GM12878 (cell line): ENCODE results near the gene TCP11L2. TPM values are rescaled to one million over a fixed set of nuclear protein-coding genes. Genes with fewer than 3 reads are reported as not detected.

Source experiments
- BACH1 ChIP-seq: fragments of 450-650 bp; IDR thresholded peaks from 2 replicates; pipeline ENCODE4 v1.6.1; 2017; ENCODE audit warnings: mild to moderate bottlenecking, borderline replicate concordance
- BMI1 ChIP-seq: fragments of 450-650 bp; IDR thresholded peaks from 2 replicates; pipeline ENCODE4 v1.6.1; 2016; ENCODE audit warnings: mild to moderate bottlenecking, moderate library complexity, borderline replicate concordance
- CBX5 ChIP-seq: sonication (generic); IDR thresholded peaks from 2 replicates; pipeline ENCODE4 v1.6.1; 2016; ENCODE audit warnings: low read depth, moderate library complexity, mild to moderate bottlenecking, inconsistent platforms
- CHD4 ChIP-seq: fragments of 200-600 bp; sonication (generic); IDR thresholded peaks from 2 replicates; pipeline ENCODE4 v1.6.1; 2016; ENCODE audit warnings: mild to moderate bottlenecking
- FOXM1 ChIP-seq: IDR thresholded peaks from 2 replicates; pipeline ENCODE4 v1.6.1; 2012; ENCODE audit warnings: low read depth, mild to moderate bottlenecking, inconsistent platforms, low read length, moderate library complexity
- IKZF1 ChIP-seq: fragments of 450-650 bp; conservative IDR thresholded peaks from 2 replicates; pipeline ENCODE4 v1.6.1; 2017; ENCODE audit warnings: antibody characterized with exemption, mild to moderate bottlenecking
- MTA2 ChIP-seq: fragments of 450-650 bp; IDR thresholded peaks from 2 replicates; pipeline ENCODE4 v1.6.1; 2016; ENCODE audit warnings: low read depth, mild to moderate bottlenecking, moderate library complexity
- NFIC ChIP-seq: IDR thresholded peaks from 2 replicates; pipeline ENCODE4 v1.6.1; 2012; ENCODE audit warnings: low read depth, mild to moderate bottlenecking, inconsistent platforms, low read length, moderate library complexity
- NR2F1 ChIP-seq: fragments of 450-650 bp; conservative IDR thresholded peaks from 2 replicates; pipeline ENCODE4 v1.6.1; 2017; ENCODE audit warnings: mild to moderate bottlenecking
- POLR2AphosphoS2 ChIP-seq: IDR thresholded peaks from 2 replicates; pipeline ENCODE4 v1.6.1; 2011; ENCODE audit warnings: low read depth, mild to moderate bottlenecking, low read length, improper control_type of control experiment, moderate library complexity
- POLR2AphosphoS5 ChIP-seq: IDR thresholded peaks from 2 replicates; pipeline ENCODE4 v1.6.1; 2011; ENCODE audit warnings: mild to moderate bottlenecking, low read length, inconsistent platforms
- SIN3A ChIP-seq: IDR thresholded peaks from 2 replicates; pipeline ENCODE4 v1.6.1; 2012; ENCODE audit warnings: low read depth, low read length, improper control_type of control experiment
- SRF ChIP-seq, 2 experiments: IDR thresholded peaks; 2 replicates each; pipeline ENCODE4 v1.6.1; 2011; ENCODE audit warnings: low read depth in 2 of 2, low read length in 2 of 2, mild to moderate bottlenecking in 1 of 2, moderate library complexity in 1 of 2
- STAT1 ChIP-seq: fragments of 450-650 bp; conservative IDR thresholded peaks from 2 replicates; pipeline ENCODE4 v1.6.1; 2014; ENCODE audit warnings: antibody characterized with exemption, mild to moderate bottlenecking
- STAT3 ChIP-seq: IDR thresholded peaks from 2 replicates; pipeline ENCODE4 v1.6.1; 2011; ENCODE audit warnings: low read depth, low read length, improper control_type of control experiment
- SUZ12 ChIP-seq: fragments of 200-600 bp; sonication (generic); IDR thresholded peaks from one replicate; pipeline ENCODE4 v1.6.1; 2018; ENCODE audit warnings: antibody characterized with exemption, mild to moderate bottlenecking; ENCODE audit not compliant: unreplicated experiment
- TCF12 ChIP-seq: IDR thresholded peaks from 2 replicates; pipeline ENCODE4 v1.6.1; 2011; ENCODE audit warnings: low read depth, mild to moderate bottlenecking, low read length
- ZBED1 ChIP-seq: IDR thresholded peaks from 2 replicates; pipeline ENCODE4 v1.6.1; 2016; ENCODE audit warnings: borderline replicate concordance
- ZNF217 ChIP-seq: fragments of 450-650 bp; IDR thresholded peaks from 2 replicates; pipeline ENCODE4 v1.6.1; 2017; ENCODE audit warnings: antibody characterized with exemption, mild to moderate bottlenecking
- ZNF24 ChIP-seq: fragments of 450-650 bp; IDR thresholded peaks from 2 replicates; pipeline ENCODE4 v1.6.1; 2017; ENCODE audit warnings: antibody characterized with exemption, mild to moderate bottlenecking
- polyA plus RNA-seq, 11 experiments: library from polyadenylated mRNA; depleted of rRNA in 4 of 11; unstranded in 6 of 11; stranded (reverse) in 5 of 11; fragments of >200 nt; fragmentation: Nextera tagmentation in 4 of 11; fragmentation: Illumina TruSeq in 1 of 11; extraction: Ambion mirVana in 4 of 11; extraction: Trizol in 1 of 11; gene quantifications; 1 replicate in 1 of 11; 2 replicates in 10 of 11; pipeline versions ENCODE4 v1.2.1 to v1.2.3, GENCODE V29; 2011 to 2016; ENCODE audit warnings: inconsistent platforms in 2 of 11, missing spikeins in 2 of 11, low read depth in 1 of 11
- total RNA-seq, 4 experiments: library from RNA; depleted of rRNA in 3 of 4; stranded (reverse); fragments of >200 nt in 3 of 4; fragmentation: Illumina TruSeq in 1 of 4; extraction: Trizol in 1 of 4; gene quantifications; 2 replicates each; pipeline versions ENCODE4 v1.2.1 to v1.2.3, GENCODE V29; 2013 to 2021
- TF ChIP-seq, protein P1 (sequence below): fragments of 450-650 bp; IDR thresholded peaks from 2 replicates; pipeline ENCODE4 v1.6.1; 2017; ENCODE audit warnings: borderline replicate concordance
- TF ChIP-seq, protein P2 (sequence below): fragments of 450-650 bp; IDR thresholded peaks from 2 replicates; pipeline ENCODE4 v1.6.1; 2018; ENCODE audit warnings: borderline replicate concordance, mild to moderate bottlenecking; ENCODE audit not compliant: partially characterized antibody
- TF ChIP-seq, protein P3 (sequence below): fragments of 450-650 bp; formaldehyde crosslinking; IDR thresholded peaks from 2 replicates; pipeline ENCODE4 v1.4.0; 2022; ENCODE audit warnings: mild to moderate bottlenecking, moderate library complexity
- TF ChIP-seq, protein P4 (sequence below): IDR thresholded peaks from 2 replicates; pipeline ENCODE4 v1.6.1; 2012; ENCODE audit warnings: low read length, inconsistent platforms

Gene TCP11L2
- total and polyA plus RNA-seq, 10 of the 15 experiments (the other 5 are each of a cell fraction or from before 2014, with no cell fraction given) = 0.18 to 5.0 (median 0.90) TPM

DNA sequence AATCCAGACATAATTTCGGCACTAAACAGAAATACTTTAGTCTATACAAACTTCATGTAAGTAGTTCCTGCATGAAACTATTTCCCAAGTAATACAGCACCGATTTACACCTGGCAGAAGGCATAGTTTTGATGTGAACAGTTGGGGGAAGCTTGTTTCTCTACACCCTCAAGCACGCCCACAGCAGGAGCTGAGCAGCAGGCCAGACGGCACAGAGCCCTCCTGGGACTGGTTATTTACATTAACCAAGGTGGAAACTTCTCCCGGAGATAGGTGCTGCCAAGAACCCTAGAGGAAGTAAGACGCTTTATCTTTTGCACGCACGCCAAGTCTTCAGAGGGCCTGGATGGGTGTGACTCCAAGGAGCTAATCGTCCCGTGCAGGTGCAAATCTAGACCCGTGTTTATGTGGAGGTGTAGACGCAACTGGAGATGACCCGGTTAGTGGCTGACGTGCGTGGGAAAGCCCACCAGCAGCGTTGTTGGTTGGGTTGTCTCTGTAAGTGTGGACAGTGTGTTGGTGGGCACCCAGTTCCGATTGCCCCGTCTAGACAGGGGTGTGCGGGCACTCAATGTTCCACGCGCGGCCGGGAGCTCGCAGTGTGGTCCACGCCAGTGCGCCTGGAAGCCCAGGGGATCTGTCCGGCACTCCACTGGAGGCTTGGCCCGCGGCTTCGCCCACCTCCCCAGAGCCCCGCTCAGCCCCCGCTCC, 767 bp upstream of the TCP11L2 start (continued):
- no peak for TF ChIP-seq STAT3
- TF ChIP-seq SRF (IDR thresholded peaks at IDR 0.05; ENCODE audit: low read depth in 2 of 2, low read length in 2 of 2) = no peak
- TF ChIP-seq, protein P1, sequence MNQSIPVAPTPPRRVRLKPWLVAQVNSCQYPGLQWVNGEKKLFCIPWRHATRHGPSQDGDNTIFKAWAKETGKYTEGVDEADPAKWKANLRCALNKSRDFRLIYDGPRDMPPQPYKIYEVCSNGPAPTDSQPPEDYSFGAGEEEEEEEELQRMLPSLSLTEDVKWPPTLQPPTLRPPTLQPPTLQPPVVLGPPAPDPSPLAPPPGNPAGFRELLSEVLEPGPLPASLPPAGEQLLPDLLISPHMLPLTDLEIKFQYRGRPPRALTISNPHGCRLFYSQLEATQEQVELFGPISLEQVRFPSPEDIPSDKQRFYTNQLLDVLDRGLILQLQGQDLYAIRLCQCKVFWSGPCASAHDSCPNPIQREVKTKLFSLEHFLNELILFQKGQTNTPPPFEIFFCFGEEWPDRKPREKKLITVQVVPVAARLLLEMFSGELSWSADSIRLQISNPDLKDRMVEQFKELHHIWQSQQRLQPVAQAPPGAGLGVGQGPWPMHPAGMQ = no peak
- no peak for TF ChIP-seq POLR2AphosphoS2
- TF ChIP-seq, protein P2, sequence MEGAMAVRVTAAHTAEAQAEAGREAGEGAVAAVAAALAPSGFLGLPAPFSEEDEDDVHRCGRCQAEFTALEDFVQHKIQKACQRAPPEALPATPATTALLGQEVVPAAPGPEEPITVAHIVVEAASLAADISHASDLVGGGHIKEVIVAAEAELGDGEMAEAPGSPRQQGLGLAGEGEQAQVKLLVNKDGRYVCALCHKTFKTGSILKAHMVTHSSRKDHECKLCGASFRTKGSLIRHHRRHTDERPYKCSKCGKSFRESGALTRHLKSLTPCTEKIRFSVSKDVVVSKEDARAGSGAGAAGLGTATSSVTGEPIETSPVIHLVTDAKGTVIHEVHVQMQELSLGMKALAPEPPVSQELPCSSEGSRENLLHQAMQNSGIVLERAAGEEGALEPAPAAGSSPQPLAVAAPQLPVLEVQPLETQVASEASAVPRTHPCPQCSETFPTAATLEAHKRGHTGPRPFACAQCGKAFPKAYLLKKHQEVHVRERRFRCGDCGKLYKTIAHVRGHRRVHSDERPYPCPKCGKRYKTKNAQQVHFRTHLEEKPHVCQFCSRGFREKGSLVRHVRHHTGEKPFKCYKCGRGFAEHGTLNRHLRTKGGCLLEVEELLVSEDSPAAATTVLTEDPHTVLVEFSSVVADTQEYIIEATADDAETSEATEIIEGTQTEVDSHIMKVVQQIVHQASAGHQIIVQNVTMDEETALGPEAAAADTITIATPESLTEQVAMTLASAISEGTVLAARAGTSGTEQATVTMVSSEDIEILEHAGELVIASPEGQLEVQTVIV = no peak
- TF ChIP-seq ZNF217 = no peak
- no peak for TF ChIP-seq ZBED1
- no peak for TF ChIP-seq SIN3A
- TF ChIP-seq, protein P3, sequence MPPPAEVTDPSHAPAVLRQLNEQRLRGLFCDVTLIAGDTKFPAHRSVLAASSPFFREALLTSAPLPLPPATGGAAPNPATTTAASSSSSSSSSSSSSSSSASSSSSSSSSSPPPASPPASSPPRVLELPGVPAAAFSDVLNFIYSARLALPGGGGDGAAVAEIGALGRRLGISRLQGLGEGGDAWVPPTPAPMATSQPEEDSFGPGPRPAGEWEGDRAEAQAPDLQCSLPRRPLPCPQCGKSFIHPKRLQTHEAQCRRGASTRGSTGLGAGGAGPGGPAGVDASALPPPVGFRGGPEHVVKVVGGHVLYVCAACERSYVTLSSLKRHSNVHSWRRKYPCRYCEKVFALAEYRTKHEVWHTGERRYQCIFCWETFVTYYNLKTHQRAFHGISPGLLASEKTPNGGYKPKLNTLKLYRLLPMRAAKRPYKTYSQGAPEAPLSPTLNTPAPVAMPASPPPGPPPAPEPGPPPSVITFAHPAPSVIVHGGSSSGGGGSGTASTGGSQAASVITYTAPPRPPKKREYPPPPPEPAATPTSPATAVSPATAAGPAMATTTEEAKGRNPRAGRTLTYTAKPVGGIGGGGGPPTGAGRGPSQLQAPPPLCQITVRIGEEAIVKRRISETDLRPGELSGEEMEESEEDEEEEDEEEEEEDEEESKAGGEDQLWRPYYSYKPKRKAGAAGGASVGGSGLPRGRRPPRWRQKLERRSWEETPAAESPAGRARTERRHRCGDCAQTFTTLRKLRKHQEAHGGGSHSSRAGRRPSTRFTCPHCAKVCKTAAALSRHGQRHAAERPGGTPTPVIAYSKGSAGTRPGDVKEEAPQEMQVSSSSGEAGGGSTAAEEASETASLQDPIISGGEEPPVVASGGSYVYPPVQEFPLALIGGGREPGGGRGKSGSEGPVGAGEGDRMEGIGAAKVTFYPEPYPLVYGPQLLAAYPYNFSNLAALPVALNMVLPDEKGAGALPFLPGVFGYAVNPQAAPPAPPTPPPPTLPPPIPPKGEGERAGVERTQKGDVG (CRISPR knock-in tag) = no peak
- no peak for TF ChIP-seq CHD4
- TF ChIP-seq FOXM1 = no peak
- TF ChIP-seq NFIC = no peak
- TF ChIP-seq BMI1 = no peak
- TF ChIP-seq NR2F1 = 0 out of 2 replicates have a peak, but pooled peaks have one; percentile 24
- TF ChIP-seq, protein P4, sequence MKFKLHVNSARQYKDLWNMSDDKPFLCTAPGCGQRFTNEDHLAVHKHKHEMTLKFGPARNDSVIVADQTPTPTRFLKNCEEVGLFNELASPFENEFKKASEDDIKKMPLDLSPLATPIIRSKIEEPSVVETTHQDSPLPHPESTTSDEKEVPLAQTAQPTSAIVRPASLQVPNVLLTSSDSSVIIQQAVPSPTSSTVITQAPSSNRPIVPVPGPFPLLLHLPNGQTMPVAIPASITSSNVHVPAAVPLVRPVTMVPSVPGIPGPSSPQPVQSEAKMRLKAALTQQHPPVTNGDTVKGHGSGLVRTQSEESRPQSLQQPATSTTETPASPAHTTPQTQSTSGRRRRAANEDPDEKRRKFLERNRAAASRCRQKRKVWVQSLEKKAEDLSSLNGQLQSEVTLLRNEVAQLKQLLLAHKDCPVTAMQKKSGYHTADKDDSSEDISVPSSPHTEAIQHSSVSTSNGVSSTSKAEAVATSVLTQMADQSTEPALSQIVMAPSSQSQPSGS = no peak
- TF ChIP-seq SUZ12 = no peak
- TF ChIP-seq POLR2AphosphoS5 = no peak
- no peak for TF ChIP-seq ZNF24
- TF ChIP-seq IKZF1 = peak; percentile 72
- peak; percentile 57 for TF ChIP-seq MTA2
- no peak for TF ChIP-seq STAT1
- TF ChIP-seq BACH1 = peak; percentile 84
- no peak for TF ChIP-seq TCF12
- no peak for TF ChIP-seq CBX5
